Loucy (cell line): ENCODE data around the gene NLGN1.

Experiments
- EZH2phosphoT487 ChIP-seq: fragments of 200-600 bp; IDR thresholded peaks from 2 replicates; pipeline ENCODE4 v1.6.1; 2018; ENCODE audit warnings: antibody characterized with exemption, mild to moderate bottlenecking, moderate library complexity, borderline replicate concordance
- TF ChIP-seq, protein P1 (sequence below): fragments of 200-600 bp; sonication (generic); conservative IDR thresholded peaks from 2 replicates; pipeline ENCODE4 v1.5.1; 2014; ENCODE audit warnings: mild to moderate bottlenecking, antibody characterized with exemption, low read length

DNA sequence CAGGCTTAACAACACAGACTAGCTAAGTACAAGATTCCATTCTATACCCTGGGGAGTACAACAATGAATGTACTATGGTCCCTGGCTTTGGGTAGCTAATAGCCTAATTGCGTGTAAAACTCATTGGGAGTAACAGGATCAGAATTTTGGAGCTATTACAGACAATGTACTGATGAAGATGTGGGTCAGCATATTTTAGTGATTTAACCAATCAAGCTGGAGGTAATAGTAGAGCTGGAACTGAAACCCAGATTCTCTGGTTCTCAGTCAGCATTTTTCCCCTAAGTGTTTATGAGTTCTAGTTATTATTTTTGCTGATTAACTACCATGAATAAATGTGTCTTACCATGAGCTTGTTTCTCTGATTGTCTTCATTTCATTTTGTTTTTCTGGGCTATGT, 578.7 kb downstream of the NLGN1 start:
- TF ChIP-seq, protein P1, sequence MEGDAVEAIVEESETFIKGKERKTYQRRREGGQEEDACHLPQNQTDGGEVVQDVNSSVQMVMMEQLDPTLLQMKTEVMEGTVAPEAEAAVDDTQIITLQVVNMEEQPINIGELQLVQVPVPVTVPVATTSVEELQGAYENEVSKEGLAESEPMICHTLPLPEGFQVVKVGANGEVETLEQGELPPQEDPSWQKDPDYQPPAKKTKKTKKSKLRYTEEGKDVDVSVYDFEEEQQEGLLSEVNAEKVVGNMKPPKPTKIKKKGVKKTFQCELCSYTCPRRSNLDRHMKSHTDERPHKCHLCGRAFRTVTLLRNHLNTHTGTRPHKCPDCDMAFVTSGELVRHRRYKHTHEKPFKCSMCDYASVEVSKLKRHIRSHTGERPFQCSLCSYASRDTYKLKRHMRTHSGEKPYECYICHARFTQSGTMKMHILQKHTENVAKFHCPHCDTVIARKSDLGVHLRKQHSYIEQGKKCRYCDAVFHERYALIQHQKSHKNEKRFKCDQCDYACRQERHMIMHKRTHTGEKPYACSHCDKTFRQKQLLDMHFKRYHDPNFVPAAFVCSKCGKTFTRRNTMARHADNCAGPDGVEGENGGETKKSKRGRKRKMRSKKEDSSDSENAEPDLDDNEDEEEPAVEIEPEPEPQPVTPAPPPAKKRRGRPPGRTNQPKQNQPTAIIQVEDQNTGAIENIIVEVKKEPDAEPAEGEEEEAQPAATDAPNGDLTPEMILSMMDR = no peak
- no peak for TF ChIP-seq EZH2phosphoT487
